HG03457 (cell line): ENCODE results near the gene PRR12.
A peak's percentile ranks its signal among the peaks of the same experiment; 100 is the strongest.

Experiments
- ATAC-seq: cut with Tn5 transposase; IDR thresholded peaks from one replicate; pipeline ENCODE4 v1.9.1; 2021; ENCODE audit warnings: moderate number of reproducible peaks; ENCODE audit not compliant: unreplicated experiment

PRR12 gene

GRCh38 chr19:49591731-49592485 is 926 bp downstream of the PRR12 start:
- no peak for ATAC-seq

DNA sequence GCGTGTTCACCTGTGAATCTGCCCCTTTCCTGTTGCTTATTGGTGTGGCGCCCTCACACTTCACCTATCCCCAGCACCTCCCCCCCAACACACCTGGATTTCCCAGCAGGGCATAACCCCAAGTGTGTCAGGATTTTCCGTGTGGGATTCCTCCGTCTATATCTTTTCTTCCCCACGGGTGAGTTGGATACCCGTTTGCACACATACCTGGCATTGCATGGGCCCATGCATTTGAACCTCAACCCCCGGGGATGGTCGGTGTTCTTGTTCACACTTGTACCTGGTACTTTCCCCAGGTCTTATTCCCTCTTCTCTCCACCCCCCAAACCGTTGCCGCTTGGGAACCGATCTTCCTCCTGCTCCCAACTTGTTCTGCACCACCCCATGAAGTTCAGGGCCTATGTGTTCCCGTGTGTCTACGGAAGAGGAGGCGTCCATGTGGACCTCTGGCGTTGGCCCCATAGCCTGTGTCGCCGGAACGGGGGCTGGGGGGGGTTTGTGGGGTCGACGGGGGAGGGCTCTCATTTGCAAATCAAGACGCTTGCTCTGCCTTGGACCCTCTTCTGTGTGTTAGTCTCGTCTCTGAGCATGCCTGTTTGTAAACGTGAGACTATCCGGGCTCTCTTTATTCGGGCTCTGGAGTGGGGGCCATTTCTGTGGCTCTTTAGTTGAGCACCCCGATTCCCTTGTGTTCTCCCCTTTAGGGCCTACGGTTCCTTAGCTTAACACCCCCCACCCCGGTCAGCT is 1.7 kb downstream of the PRR12 start:
- ATAC-seq: no peak

GRCh38 chr19:49593233-49594113 is 2.5 kb downstream of the PRR12 start:
- peak; percentile 35 for ATAC-seq

DNA sequence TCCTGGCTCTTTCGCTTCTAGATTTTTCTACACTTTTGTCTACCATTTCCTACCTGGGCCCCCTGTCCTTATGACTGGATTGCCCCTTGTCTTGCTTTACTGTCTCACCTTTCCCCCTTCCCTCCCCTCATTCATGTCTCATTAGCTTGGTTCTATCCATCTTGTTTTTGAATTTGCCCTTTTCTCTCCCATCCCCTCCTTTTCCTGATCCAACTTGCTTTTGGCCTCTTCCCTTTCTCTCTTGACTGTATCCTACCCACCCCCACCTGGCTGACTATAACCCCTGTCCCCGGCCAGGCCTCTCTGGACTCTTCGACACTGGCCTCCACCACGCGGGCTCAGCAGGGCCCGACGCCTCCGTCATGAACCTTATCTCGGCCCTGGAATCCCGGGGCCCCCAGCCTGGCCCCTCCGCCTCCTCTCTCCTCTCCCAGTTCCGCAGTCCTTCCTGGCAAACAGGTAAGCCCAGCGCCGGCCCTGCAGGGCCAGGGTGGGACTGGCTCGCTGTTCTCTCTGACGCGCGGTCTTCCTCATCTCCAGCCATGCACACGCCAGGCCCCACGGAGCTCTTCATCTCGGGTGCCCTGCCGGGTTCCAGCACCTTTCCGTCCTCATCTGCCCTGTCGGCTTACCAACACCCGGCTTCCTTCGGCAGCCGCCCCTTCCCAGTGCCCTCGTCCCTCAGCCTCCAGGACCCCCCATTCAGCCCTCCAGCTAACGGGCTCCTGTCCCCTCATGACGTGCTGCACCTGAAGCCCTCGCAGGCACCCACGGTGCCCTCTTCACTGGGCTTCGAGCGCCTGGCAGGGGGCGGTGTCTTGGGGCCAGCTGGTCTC is 3.4 kb downstream of the PRR12 start:
- ATAC-seq: no peak

DNA sequence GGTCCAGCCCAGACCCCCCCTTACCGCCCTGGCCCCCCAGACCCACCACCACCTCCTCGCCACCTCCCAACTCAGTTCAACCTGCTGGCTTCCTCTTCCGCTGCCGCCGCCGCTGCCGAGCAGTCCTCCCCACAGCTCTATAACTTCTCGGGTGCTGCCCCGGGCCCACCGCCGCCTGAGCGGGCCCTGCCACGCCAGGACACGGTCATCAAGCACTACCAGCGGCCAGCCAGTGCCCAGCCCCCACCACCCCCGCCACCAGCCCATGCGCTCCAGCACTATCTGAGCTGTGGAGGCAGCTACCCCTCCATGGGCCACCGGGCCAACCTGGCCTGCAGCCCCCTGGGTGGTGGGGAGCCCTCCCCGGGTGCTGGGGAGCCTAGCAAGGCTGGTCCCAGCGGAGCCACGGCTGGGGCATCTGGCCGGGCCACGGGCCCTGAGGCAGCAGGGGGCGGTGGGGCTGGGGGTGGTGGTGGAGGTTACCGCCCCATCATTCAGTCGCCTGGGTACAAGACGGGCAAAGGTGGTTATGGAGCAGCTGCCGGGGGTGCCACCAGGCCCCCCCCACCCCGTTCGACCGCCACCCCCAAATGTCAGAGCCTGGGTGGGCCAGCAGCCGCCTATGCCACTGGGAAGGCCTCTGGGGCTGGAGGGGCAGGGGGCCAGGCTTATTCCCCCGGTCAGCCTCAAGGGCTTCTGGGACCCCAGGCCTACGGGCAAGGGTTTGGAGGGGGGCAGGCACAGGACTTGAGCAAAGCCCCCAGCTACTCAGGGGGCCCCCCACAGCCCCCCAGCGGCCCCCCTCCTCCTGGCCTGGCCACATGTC is 4.2 kb downstream of the PRR12 start:
- ATAC-seq: no peak

DNA sequence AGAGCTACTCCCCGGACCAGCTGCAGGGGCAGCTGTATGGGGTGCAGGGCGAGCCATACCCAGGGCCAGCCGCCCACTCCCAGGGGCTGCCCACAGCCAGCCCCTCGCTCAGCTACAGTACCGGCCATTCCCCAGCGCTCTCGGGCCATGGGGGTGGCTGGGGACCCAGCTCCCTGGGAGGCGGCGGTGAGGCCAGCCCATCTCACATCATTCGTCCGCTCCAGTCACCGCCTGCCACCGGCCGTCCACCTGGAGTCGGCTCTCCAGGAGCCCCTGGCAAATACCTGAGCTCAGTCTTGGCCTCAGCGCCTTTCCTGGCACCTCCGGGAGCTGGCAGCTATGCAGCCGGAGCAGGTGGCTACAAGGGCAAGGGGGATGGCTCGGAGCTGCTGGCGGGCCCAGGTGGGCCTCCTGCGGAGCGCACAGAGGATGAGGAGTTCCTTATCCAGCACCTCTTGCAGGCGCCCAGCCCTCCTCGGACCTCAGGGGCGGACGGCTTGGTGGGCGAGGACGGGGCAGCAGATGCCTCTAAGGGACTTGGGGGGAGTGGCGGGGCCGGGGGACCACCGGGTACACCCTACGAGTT is 4.9 kb downstream of the PRR12 start:
- no peak for ATAC-seq

GRCh38 chr19:49596407-49596806 is 5.4 kb downstream of the PRR12 start:
- ATAC-seq: no peak

DNA sequence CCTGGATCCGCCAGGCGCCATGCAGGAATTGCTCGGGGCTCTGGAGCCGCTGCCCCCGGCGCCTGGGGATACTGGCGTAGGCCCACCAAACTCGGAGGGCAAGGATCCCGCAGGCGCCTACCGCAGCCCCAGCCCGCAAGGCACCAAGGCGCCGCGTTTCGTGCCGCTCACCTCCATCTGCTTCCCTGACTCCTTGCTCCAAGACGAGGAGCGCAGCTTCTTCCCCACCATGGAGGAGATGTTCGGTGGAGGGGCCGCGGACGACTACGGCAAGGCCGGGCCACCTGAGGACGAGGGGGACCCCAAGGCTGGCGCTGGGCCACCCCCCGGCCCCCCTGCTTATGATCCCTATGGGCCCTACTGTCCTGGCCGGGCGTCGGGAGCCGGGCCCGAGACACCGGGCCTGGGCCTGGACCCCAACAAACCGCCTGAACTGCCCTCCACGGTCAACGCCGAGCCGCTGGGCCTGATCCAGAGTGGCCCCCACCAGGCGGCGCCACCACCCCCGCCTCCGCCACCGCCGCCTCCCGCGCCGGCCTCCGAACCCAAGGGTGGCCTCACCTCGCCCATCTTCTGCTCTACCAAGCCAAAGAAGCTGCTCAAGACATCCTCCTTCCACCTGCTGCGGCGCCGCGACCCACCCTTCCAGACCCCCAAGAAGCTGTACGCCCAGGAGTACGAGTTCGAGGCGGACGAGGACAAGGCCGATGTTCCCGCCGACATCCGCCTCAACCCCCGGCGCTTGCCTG is 6.1 kb downstream of the PRR12 start:
- no peak for ATAC-seq

- no peak for ATAC-seq
These were observed 6.7 kb downstream of the PRR12 start for GRCh38 chr19:49597703-49597974.

GRCh38 chr19:49599378-49600295 is 8.7 kb downstream of the PRR12 start:
- ATAC-seq: no peak

DNA sequence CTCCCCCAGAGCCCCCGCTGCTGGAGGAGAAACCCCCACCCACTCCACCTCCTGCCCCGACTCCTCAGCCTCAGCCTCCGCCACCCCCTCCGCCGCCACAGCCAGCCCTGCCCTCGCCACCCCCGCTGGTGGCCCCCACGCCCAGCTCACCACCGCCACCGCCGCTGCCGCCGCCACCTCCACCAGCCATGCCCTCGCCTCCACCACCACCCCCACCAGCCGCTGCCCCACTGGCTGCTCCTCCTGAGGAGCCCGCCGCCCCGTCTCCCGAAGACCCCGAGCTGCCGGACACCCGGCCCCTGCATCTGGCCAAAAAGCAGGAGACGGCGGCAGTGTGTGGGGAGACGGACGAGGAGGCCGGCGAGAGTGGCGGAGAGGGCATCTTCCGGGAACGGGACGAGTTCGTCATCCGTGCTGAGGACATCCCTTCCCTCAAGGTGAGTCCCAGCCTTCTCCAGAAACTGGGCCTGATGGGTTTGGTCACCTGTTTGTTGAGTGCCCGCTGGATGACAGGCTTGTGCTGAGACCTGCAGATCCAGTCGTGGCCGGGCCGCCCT is 10.6 kb downstream of the PRR12 start:
- ATAC-seq: no peak

GRCh38 chr19:49602806-49603205 is 11.8 kb downstream of the PRR12 start:
- no peak for ATAC-seq

DNA sequence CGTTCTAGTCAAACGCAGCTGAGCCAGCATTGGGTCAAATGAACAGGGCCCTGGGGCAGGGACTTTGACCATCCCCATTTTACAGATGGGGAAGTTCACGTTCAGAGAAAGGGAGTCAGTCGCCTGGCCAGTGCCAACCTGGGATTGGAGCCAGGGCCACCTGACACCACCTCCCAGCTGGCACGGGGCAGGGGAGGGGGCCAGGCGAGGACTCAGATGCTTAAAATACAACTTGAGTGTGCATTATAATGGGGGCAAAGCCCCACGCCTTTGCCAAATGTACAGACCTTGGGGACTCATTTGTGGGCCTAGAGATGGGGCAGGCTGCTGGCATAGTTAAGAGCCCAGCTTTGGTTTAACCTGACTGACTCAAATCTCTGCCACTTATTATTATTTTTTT is 14.6 kb downstream of the PRR12 start:
- no peak for ATAC-seq

GRCh38 chr19:49609499-49610092 is 18.6 kb downstream of the PRR12 start:
- no peak for ATAC-seq

- ATAC-seq: no peak
These were observed 22.4 kb downstream of the PRR12 start for GRCh38 chr19:49613374-49613773.

GRCh38 chr19:49614096-49614833 is 23.3 kb downstream of the PRR12 start:
- no peak for ATAC-seq
